CMK (cell line): Measurements from ENCODE around the gene SLC12A9.
"Not testable (repeated sequence)": the region's sequence is repeated elsewhere in the genome, so short reads cannot be mapped to it uniquely, and the experiment has no call there.

Source experiments
- DNase-seq: peaks from one replicate; pipeline ENCODE4 v3.0.0-alpha.2; 2010; ENCODE audit warnings: low read depth

The SLC12A9 gene

GRCh38 chr7:100826514-100827329 lies 25.8 kb upstream of the SLC12A9 start:
- DNase-seq: no peak

DNA sequence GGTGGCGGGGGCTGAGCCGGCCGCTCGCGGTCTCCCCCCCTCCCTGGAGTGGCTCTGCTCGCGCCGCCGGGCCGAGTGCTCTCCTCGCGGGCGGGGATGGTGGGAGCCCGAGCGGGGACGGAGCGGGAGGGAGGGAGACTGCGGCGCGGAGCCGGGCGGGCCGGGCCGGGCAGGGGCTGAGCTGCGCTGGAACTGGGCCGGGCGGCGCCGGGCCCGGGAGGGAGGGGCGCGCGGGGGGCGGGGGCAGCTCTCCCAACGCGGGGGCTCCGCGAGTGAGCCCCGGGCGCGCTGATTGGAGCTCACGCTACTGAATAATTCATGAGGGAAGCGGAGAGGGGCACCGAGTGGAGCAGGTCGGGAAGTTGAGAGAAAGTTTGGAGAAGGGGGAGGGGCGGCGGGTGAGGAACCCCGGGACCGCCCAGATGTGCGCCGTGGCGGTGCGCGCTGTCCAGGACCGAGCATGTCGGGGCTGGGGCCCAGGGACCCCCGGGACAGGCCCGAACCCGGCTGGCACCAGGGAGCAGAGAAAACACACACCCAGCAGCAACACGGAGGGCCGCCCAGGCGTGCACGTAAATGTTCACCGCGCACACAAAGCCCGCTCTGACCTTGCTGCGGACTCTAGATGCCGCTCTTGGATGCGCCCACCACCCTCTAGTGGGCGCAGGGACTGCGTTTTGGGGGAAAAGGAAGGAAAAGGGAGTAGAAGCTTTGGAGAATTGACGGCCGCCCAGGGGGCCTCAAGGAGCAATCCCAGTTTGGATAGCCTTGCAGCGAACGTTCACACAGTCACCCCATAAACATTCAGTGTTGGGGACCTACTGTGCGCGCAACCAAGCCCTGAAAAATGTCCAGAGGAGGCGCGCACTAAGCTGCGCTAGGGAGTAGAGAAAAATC lies 24.9 kb upstream of the SLC12A9 start, which contains the start of gene EPHB4:
TSS of gene EPHB4 (minus strand) at position 194 of the 897 bp plus-strand sequence. CDS start 493 bp downstream, outside the sequence.
- peak; percentile 76 for DNase-seq

- DNase-seq: no peak
Measured at GRCh38 chr7:100829150-100829716, 23.3 kb upstream of the SLC12A9 start.

DNA sequence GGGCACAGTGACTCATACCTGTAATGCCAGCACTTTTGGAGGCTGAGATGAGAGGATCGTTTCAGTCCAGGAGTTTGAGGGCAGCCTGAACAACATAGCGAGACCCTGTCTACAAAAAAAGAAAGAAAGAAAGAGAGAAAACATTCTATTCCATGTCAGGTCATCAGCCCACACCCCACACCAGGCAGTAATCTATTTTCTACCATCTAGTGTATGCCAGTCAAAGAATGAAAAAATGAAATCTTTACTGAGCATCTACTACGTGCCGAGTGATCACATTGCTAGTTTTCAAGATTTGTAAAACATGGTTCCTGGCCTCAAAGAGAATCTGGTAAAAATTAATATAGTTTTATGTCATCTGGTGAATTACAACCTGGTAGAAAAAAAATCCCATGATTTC lies 22.1 kb upstream of the SLC12A9 start:
- DNase-seq: no peak

GRCh38 chr7:100832281-100832633 lies 20.3 kb upstream of the SLC12A9 start:
- DNase-seq: no peak

GRCh38 chr7:100835903-100836811 lies 16.4 kb upstream of the SLC12A9 start:
- no peak for DNase-seq

GRCh38 chr7:100836812-100837098 lies 15.8 kb upstream of the SLC12A9 start:
- no peak for DNase-seq

DNA sequence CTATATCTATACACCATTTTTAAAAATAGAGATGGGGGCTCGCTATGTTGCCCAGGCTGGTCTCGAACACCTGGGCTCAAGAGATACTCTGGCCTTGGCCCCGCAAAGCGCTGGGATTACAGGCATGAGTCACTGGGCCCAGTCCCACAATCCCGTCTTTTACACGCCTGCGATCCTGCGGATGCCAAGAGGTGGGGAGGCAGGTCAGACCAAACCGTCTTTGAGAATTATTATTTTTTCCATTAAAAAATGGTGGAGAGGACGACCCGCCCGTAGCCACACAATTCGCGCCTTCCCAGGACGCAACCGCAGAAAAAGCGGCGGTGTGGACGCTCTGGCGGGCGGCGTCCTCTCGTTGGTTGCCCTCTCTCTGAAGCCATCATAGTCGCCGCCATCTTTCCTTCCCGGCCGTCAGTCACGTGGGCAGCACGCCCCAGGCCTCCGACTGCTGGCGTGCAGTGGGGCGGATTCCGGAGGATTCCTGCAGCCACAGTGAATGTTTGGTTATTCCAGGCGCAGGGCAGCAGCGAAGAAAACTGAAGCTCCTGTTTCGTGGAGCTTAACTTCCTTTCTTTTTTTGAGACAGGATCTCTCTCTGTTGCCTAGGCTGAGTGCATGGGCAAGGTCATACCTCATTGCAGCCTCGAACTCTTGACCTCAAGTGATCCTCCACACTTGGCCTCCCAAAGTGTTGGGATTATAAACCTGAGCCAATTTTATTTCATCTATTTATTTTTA lies 15.2 kb upstream of the SLC12A9 start:
- no peak for DNase-seq

DNA sequence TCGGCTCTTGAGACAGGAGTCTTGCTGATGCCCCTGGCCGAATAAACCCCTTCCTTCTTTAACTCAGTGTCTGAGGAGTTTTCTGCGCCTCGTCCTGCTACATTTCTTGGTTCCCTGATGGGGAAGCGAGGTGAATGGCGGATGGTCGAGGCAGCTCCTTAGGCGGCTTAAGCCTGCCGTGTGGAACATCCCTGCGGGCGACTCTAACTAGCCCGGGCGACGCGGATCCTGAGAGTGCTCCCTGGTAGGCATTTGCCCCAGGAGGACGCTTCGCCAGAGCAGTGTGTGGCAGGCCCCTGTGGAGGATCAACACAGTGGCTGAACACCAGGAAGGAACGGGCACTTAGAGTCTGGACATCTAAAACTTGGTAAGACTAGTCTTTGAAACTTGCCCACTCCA lies 13.2 kb upstream of the SLC12A9 start:
- DNase-seq: no peak

DNA sequence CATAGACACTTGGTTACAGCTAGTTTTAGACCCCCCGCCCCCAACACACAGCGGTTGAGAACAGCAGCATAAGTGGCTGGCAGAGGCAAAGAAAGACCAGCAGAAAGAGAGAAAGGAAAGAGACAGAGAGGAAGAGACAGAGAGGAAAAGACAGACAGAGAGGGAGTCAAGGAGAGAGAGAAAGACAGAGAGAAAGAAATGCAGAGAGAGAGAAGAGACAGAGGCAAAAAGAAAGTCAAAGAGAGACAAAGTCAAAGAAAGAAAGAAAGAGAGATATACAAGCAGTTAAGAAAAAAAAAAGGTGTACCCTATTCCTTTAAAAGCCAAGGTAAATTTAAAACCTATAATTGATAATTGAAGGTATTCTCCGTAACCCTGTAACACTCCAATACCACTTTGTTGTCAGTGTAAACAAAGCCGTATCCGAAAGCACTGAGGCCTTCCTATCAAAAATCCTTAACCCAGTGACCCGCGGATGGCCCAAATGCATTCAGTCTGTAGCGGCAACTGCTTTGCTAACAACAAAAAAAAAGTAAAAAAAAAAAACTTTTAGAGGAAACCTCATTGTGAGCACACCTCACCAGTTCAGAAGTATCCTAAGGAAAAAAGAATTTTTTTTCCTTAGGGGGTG lies 11.9 kb upstream of the SLC12A9 start:
- no peak for DNase-seq

- no peak for DNase-seq
Measured at GRCh38 chr7:100847360-100847759, 5.2 kb upstream of the SLC12A9 start.

GRCh38 chr7:100854146-100854895 lies 1.8 kb downstream of the SLC12A9 start:
- no peak for DNase-seq

DNA sequence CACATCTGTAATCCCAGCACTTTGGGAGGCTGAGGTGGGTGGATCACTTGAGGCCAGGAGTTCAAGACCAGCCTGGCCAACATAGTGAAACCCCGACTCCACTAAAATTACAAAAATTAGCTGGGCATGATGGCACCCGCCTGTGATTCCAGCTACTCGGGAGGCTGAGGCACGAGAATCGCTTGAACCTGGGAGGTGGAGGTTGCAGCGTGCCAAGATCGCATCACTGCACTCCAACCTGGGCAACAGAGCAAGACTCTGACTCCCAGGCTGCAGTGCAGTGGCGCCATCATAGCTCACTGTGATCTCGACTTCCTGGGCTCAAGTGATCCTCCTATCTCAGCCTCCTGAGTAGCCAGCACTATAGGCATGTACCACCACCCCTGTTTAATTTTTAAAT lies 2.4 kb downstream of the SLC12A9 start:
- not testable (repeated sequence) for DNase-seq

GRCh38 chr7:100855515-100855914 lies 3.0 kb downstream of the SLC12A9 start:
- no peak for DNase-seq

DNA sequence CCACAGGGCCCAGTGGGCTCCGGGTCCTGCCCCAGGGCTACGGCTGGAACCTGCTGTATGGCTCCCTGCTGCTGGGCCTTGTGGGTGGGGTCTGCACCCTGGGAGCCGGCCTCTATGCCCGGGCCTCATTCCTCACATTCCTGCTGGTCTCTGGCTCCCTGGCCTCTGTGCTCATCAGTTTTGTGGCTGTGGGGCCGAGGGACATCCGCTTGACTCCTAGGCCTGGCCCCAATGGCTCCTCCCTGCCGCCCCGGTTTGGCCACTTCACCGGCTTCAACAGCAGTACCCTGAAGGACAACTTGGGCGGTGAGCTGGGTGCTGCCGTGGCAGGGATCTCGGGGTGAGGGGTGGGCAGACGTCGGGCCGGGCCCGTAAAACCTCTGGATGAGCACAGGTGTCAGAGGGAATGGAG lies 4.4 kb downstream of the SLC12A9 start:
- DNase-seq: no peak

GRCh38 chr7:100859856-100860255 lies 7.3 kb downstream of the SLC12A9 start:
- no peak for DNase-seq

GRCh38 chr7:100860702-100861615 lies 8.4 kb downstream of the SLC12A9 start:
- DNase-seq: no peak

GRCh38 chr7:100861616-100861985 lies 9.1 kb downstream of the SLC12A9 start:
- no peak for DNase-seq

- no peak for DNase-seq
Measured at GRCh38 chr7:100863406-100863950, 11.0 kb downstream of the SLC12A9 start.
